ENCODE results near the gene TSPAN9.

DNA sequence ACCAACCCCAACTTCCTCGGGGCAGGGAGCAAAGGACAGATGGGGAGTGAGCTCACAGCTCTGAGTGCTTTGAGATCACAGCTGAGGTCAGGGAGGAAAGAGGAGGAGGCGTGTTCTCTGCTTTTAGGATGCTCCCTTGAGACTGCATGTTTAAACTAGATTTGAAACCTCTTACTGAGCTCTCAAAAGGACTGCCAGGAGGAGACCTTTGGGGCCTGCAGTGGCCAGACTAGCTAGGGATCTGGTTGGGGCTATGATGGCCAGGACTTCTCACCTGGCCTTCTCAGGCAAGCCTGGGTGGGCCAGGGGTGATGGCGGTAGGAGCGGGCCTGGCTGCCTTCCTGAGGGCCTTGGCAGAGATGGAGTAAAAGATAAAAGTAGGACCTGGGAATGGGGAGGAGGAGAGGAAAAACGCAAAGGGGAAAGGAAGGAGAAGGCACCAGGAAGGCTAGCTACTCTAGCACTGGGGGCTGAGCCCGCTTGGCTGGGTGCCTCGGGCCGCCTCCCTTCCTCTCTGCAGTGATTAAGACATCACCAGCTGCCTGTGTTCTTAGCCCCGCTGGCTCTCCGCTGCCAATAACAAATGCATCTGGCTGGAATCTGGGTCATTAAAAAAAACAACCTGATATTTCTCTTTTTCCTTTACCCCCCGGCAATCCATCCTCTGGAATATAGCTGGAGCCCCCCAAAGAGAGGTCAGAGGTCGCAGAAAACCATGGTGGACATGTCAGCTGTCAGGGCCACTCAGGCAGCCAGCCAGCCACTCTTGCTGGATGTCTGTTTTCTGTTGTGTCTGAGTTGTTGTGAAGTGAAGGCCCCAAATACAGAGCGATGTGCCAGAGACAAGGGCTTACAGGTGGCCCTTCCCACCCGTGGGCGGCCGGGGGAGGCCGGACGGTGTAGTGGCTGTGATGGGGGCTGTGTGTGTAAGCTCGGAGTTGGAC is 141.3 kb downstream of the TSPAN9 start:
- TF ChIP-seq, protein P1, sequence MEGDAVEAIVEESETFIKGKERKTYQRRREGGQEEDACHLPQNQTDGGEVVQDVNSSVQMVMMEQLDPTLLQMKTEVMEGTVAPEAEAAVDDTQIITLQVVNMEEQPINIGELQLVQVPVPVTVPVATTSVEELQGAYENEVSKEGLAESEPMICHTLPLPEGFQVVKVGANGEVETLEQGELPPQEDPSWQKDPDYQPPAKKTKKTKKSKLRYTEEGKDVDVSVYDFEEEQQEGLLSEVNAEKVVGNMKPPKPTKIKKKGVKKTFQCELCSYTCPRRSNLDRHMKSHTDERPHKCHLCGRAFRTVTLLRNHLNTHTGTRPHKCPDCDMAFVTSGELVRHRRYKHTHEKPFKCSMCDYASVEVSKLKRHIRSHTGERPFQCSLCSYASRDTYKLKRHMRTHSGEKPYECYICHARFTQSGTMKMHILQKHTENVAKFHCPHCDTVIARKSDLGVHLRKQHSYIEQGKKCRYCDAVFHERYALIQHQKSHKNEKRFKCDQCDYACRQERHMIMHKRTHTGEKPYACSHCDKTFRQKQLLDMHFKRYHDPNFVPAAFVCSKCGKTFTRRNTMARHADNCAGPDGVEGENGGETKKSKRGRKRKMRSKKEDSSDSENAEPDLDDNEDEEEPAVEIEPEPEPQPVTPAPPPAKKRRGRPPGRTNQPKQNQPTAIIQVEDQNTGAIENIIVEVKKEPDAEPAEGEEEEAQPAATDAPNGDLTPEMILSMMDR (IDR thresholded peaks at IDR 0.05): no peak
- no peak for TF ChIP-seq EP300 (IDR thresholded peaks at IDR 0.05)
- TF ChIP-seq POLR2A (IDR thresholded peaks at IDR 0.05): no peak

Data from tibial nerve (tissue), 4 donors.